Esophagus muscularis mucosa (tissue), 3 donors: ENCODE measurements around the gene SZRD1.
"Not testable (repeated sequence)": the region's sequence is repeated elsewhere in the genome, so short reads cannot be mapped to it uniquely, and the experiment has no call there.

Experiments used
- POLR2A ChIP-seq: fragments of 450-650 bp; IDR thresholded peaks from one replicate; pipeline ENCODE4 v1.6.1; 2017; ENCODE audit warnings: antibody characterized with exemption, moderate library complexity, mild to moderate bottlenecking, low read depth
- POLR2AphosphoS5 ChIP-seq, 2 donors: sonication (generic); formaldehyde crosslinking; IDR thresholded peaks; one replicate each; pipeline ENCODE4 v1.6.1; 2017; ENCODE audit warnings: antibody characterized with exemption in 2 of 2
- TF ChIP-seq, protein P1 (sequence below), 3 experiments: fragments of 200-600 bp in 2 of 3; fragments of 450-650 bp in 1 of 3; sonication (generic) in 2 of 3; IDR thresholded peaks; one replicate each; pipeline ENCODE4 v1.5.1; 2017 to 2019; ENCODE audit warnings: antibody characterized with exemption in 3 of 3, mild to moderate bottlenecking in 2 of 3, moderate library complexity in 1 of 3

DNA sequence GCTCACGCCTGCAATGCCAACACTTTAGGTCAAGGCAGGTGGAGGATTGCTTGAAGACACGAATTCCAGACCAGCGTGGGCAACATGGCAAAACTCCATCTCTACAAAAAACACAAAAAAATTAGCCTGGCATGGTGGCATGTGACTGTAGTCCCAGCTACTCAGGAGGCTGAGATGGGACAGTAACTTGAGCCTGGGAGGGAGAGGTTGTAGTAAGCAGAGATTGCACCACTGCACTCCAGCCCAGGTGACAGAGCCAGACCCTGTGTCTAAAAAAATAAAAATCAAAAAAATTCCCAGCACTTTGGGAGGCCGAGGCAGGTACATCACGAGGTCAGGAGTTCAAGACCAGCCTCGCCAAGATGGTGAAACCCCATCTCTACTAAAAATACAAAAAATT is 23.8 kb upstream of the SZRD1 start:
- TF ChIP-seq POLR2A; POLR2AphosphoS5 (IDR thresholded peaks at IDR 0.05): not testable (repeated sequence)
- TF ChIP-seq, protein P1, sequence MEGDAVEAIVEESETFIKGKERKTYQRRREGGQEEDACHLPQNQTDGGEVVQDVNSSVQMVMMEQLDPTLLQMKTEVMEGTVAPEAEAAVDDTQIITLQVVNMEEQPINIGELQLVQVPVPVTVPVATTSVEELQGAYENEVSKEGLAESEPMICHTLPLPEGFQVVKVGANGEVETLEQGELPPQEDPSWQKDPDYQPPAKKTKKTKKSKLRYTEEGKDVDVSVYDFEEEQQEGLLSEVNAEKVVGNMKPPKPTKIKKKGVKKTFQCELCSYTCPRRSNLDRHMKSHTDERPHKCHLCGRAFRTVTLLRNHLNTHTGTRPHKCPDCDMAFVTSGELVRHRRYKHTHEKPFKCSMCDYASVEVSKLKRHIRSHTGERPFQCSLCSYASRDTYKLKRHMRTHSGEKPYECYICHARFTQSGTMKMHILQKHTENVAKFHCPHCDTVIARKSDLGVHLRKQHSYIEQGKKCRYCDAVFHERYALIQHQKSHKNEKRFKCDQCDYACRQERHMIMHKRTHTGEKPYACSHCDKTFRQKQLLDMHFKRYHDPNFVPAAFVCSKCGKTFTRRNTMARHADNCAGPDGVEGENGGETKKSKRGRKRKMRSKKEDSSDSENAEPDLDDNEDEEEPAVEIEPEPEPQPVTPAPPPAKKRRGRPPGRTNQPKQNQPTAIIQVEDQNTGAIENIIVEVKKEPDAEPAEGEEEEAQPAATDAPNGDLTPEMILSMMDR (IDR thresholded peaks at IDR 0.05): not testable (repeated sequence)
